Tibial nerve (tissue), 4 donors: Measurements from ENCODE around the gene ITGA4.

Experiments
- EP300 ChIP-seq, 2 donors: sonication (generic); formaldehyde crosslinking; IDR thresholded peaks; one replicate each; pipeline ENCODE4 v1.6.1; 2017; ENCODE audit warnings: antibody characterized with exemption in 2 of 2, mild to moderate bottlenecking in 1 of 2
- TF ChIP-seq, protein P1 (sequence below), 5 experiments: fragments of 200-600 bp in 3 of 5; fragments of 450-650 bp in 2 of 5; sonication (generic) in 3 of 5; IDR thresholded peaks; one replicate each; pipeline ENCODE4 v1.5.1; 2016 to 2019; ENCODE audit warnings: antibody characterized with exemption in 5 of 5, mild to moderate bottlenecking in 3 of 5, moderate library complexity in 2 of 5

DNA sequence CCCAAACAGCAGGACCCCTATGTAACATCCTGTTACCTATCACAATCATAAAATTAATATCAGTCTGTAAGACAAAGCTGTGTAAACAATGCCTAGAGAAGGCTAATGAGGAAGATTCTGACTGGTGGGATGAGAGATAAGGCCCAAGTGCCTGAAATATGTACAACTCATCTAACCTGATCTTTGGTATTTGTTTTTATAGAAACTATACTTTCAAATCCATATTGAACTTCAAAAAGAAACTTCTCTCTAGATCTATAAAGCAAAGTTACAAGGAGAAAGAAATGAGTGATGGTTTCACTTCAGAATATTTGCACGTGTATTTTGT, 36.1 kb upstream of the ITGA4 start:
- TF ChIP-seq EP300 (IDR thresholded peaks at IDR 0.05) = no peak
- TF ChIP-seq, protein P1, sequence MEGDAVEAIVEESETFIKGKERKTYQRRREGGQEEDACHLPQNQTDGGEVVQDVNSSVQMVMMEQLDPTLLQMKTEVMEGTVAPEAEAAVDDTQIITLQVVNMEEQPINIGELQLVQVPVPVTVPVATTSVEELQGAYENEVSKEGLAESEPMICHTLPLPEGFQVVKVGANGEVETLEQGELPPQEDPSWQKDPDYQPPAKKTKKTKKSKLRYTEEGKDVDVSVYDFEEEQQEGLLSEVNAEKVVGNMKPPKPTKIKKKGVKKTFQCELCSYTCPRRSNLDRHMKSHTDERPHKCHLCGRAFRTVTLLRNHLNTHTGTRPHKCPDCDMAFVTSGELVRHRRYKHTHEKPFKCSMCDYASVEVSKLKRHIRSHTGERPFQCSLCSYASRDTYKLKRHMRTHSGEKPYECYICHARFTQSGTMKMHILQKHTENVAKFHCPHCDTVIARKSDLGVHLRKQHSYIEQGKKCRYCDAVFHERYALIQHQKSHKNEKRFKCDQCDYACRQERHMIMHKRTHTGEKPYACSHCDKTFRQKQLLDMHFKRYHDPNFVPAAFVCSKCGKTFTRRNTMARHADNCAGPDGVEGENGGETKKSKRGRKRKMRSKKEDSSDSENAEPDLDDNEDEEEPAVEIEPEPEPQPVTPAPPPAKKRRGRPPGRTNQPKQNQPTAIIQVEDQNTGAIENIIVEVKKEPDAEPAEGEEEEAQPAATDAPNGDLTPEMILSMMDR (IDR thresholded peaks at IDR 0.05) = no peak
